Stimulated activated CD4-positive, alpha-beta T cell treated with anti-CD3 and anti-CD28 coated beads, Interleukin-1b, Interleukin-23, amount 100 ng/mL, for 24 hours (primary cell): ENCODE data around the gene RBM47.
A peak's percentile ranks its signal among the peaks of the same experiment; 100 is the strongest.
"Not testable (repeated sequence)": the region's sequence is repeated elsewhere in the genome, so short reads cannot be mapped to it uniquely, and the experiment has no call there.

Source experiments
- DNase-seq, 4 experiments: peaks; one replicate each; pipeline ENCODE4 v3.0.0-alpha.2; 2020; ENCODE audit warnings: low read depth in 4 of 4, low spot score in 1 of 4

RBM47 gene

GRCh38 chr4:40629401-40630334 is at the start of gene RBM47:
RBM47 (minus strand) TSS chr4:40629864; CDS start chr4:40438893, 190,971 bp downstream.
- DNase-seq, result peak in 2 of 4 experiments; percentile 15 to 19

- DNase-seq, result no peak
Measured at GRCh38 chr4:40678421-40678820, 48.8 kb upstream of the RBM47 start.

- DNase-seq, result no peak
Measured at GRCh38 chr4:40675166-40675565, 45.5 kb upstream of the RBM47 start.

- DNase-seq, result peak in 3 of 4 experiments; percentile 2 to 34 (median 7)
Measured at GRCh38 chr4:40672528-40673522, 43.2 kb upstream of the RBM47 start.

GRCh38 chr4:40669504-40669903 is 39.8 kb upstream of the RBM47 start:
- DNase-seq, result no peak

- no peak for DNase-seq
Measured at GRCh38 chr4:40665842-40666241, 36.2 kb upstream of the RBM47 start.

GRCh38 chr4:40662962-40663604 is 33.4 kb upstream of the RBM47 start:
- DNase-seq, result peak in 1 of 4 experiments; percentile 18

GRCh38 chr4:40661803-40662202 is 32.1 kb upstream of the RBM47 start:
- DNase-seq, result no peak

- DNase-seq, result no peak
Measured at GRCh38 chr4:40656201-40656863, 26.7 kb upstream of the RBM47 start.

- no peak for DNase-seq
Measured at GRCh38 chr4:40651280-40651679, 21.6 kb upstream of the RBM47 start.

- no peak for DNase-seq
Measured at GRCh38 chr4:40649321-40649720, 19.7 kb upstream of the RBM47 start.

GRCh38 chr4:40648742-40649281 is 19.1 kb upstream of the RBM47 start:
- DNase-seq, result no peak

- no peak for DNase-seq
Measured at GRCh38 chr4:40648131-40648530, 18.5 kb upstream of the RBM47 start.

- DNase-seq, result no peak
Measured at GRCh38 chr4:40645586-40645985, 15.9 kb upstream of the RBM47 start.

- DNase-seq, result no peak
Measured at GRCh38 chr4:40632080-40632479, 2.4 kb upstream of the RBM47 start.

GRCh38 chr4:40630335-40631021 is 814 bp upstream of the RBM47 start:
- DNase-seq, result no peak

- no peak for DNase-seq
Measured at GRCh38 chr4:40628888-40629287, 776 bp downstream of the RBM47 start.

GRCh38 chr4:40628407-40628806 is 1.3 kb downstream of the RBM47 start:
- DNase-seq, result not testable (repeated sequence)

- no peak for DNase-seq
Measured at GRCh38 chr4:40627540-40627939, 2.1 kb downstream of the RBM47 start.
